Smooth muscle cell of bladder (primary cell): ENCODE measurements around the gene CISD2. TPM values are rescaled to one million over a fixed set of nuclear protein-coding genes. Genes with fewer than 3 reads are reported as not detected.

Source experiments
- total RNA-seq: library from RNA; depleted of rRNA; stranded (reverse); fragments of >200 nt; gene quantifications from 2 replicates; pipeline ENCODE4 v1.2.3, GENCODE V29; 2014

The CISD2 gene, protein sequence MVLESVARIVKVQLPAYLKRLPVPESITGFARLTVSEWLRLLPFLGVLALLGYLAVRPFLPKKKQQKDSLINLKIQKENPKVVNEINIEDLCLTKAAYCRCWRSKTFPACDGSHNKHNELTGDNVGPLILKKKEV
- 34.0 and 45.0 TPM in 2 replicates for total RNA-seq

DNA sequence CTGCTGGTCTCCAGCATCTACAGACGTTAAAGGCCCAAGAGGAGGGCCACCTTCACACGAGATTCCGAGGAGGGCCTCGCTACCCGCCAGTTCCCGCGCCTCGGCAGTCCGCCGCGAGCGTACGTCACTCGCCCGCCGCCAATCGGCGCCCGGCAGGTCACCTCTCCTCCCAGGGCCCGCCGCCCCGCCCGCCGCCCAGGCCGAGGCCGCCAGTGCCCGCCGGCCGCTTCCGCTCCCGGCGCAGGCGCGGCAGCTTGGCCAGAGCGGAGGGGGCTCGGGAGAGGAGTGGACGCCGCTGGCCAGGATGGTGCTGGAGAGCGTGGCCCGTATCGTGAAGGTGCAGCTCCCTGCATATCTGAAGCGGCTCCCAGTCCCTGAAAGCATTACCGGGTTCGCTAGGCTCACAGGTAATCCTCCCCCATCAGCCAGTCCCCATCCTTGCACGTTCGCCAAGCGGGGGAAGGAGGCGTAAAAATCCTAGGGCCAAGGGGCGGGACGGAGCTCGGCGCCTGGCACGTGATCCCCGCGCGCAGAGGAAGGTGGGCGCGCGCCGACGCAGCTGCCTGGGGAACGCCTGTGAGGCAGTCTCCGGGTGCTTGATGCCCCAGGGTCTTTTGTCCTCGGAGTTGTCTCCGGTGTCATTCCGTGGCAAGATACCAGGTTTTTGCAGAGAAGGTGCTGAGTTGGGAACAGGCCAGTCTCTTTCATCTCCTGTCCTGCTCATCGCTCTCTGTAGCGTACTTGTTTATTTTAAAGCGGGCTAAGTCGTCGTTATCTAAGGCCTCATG is at the start of gene CISD2:
CISD2 (plus strand) TSS at position 212 of the 788 bp plus-strand sequence; CDS start at position 305, 93 bp downstream.

DNA sequence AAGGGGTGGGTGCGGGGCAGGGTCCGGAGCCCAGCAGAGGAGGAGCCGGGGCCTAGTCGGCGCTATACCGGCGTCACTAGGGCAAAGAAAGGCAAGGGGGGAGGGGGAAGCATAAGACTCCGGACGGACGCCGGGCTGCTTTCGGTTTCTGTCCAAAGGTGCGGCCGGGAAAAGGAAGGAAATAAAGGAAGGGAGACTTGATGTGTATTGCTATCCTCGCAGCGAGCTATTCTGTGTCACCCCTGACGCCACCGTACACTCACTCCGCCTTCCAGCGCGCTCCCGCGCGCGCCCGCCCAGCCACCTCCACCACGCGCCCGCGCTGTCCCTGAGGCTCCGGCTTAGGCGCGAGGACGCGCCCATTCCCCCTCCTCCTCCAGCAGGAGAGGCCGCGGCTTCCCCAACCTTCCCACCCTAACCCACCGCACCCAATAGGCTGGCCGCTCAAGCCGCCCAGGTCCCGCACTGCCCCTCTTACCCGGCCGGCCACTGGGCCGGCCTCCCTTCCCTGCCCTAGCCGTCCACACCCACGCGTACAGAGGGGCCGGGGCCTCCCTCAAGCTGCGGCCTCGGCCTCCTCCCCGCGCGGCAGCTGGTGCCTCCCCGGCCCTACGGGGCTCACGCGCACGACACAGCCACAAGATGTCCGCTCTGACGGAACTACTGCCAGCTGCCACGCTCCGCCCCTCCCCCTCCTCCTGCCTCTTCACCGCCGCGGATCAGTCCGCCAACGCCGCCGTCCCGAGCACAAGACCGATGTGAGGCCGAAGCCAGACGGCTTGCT is 41.7 kb upstream of the CISD2 start, which contains the start of gene UBE2D3:
UBE2D3 (minus strand) TSS at position 662 of the 784 bp plus-strand sequence. CDS start 1,043 bp downstream, outside the sequence.

Other genes starting within 250 kb of the CISD2 start
- 92.2 and 117 TPM in 2 replicates for gene MANBA, start 108.0 kb upstream of the CISD2 start, total RNA-seq
- gene UBE2D3, start 41.4 kb upstream of the CISD2 start, total RNA-seq, result 264 and 329 TPM in 2 replicates
- gene SLC9B1, start 150.7 kb downstream of the CISD2 start, total RNA-seq, result 0.83 and 1.6 TPM in 2 replicates
- gene SLC9B2, start 207.8 kb downstream of the CISD2 start, total RNA-seq, result 12.2 and 15.3 TPM in 2 replicates
- 54.5 and 59.6 TPM in 2 replicates for gene BDH2, start 230.8 kb downstream of the CISD2 start, total RNA-seq